GM23338 (cell line): ENCODE measurements around the gene TSPYL4. TPM values are rescaled to one million over a fixed set of nuclear protein-coding genes. Genes with fewer than 3 reads are reported as not detected.
A peak's percentile ranks its signal among the peaks of the same experiment; 100 is the strongest.

Source experiments
- ATAC-seq: fragments of 200-7000 bp; cut with Tn5 transposase; 3 replicates; pipeline ENCODE4 v1.9.1; 2020
- DNase-seq: peaks from one replicate; pipeline ENCODE4 v3.0.0-alpha.2; 2015; ENCODE audit warnings: low spot score
- H2AFZ ChIP-seq: fragments of 200-600 bp; sonication (generic); 2 replicates; pipeline ENCODE4 v1.8.0; 2016; ENCODE audit warnings: antibody characterized with exemption, mild to moderate bottlenecking, moderate library complexity
- H3F3A ChIP-seq: fragments of 200-600 bp; sonication (generic); replicated peaks from 2 replicates; pipeline ENCODE4 v1.8.0; 2017; ENCODE audit warnings: antibody characterized with exemption, mixed run types, low read depth
- H3K27ac ChIP-seq: fragments of 200-600 bp; sonication (generic); 2 replicates; pipeline ENCODE4 v1.6.1; 2016; ENCODE audit warnings: low read depth
- H3K27me3 ChIP-seq: fragments of 200-600 bp; sonication (generic); 2 replicates; pipeline ENCODE4 v1.8.0; 2016; ENCODE audit warnings: mild to moderate bottlenecking, mixed run types, moderate library complexity; ENCODE audit not compliant: insufficient read depth
- H3K36me3 ChIP-seq: fragments of 200-600 bp; sonication (generic); 2 replicates; pipeline ENCODE4 v1.8.0; 2016; ENCODE audit warnings: mild to moderate bottlenecking; ENCODE audit not compliant: insufficient read depth
- H3K4me1 ChIP-seq: fragments of 200-600 bp; sonication (generic); 2 replicates; pipeline ENCODE4 v1.8.0; 2016; ENCODE audit warnings: mild to moderate bottlenecking, moderate library complexity; ENCODE audit not compliant: insufficient read depth
- H3K4me2 ChIP-seq: fragments of 200-600 bp; sonication (generic); 2 replicates; pipeline ENCODE4 v1.7.1; 2017; ENCODE audit warnings: mixed run types
- H3K4me3 ChIP-seq: fragments of 200-600 bp; sonication (generic); 2 replicates; pipeline ENCODE4 v1.6.1; 2016; ENCODE audit warnings: mixed run types
- H3K79me2 ChIP-seq: fragments of 200-600 bp; sonication (generic); replicated peaks from 2 replicates; pipeline ENCODE4 v1.8.0; 2017; ENCODE audit warnings: mild to moderate bottlenecking; ENCODE audit not compliant: insufficient read depth
- H3K9me2 ChIP-seq: fragments of 200-600 bp; sonication (generic); 2 replicates; pipeline ENCODE4 v1.8.0; 2017; ENCODE audit not compliant: insufficient read depth
- H4K20me1 ChIP-seq: fragments of 200-600 bp; sonication (generic); replicated peaks from 2 replicates; pipeline ENCODE4 v1.8.0; 2017; ENCODE audit warnings: mild to moderate bottlenecking; ENCODE audit not compliant: insufficient read depth
- H3K27ac Mint-ChIP-seq: 2 replicates; pipeline ENCODE4 v1.8.0; 2020; ENCODE audit warnings: inconsistent platforms, mild to moderate bottlenecking, moderate library complexity, mixed read lengths
- H3K27me3 Mint-ChIP-seq: 3 replicates; pipeline ENCODE4 v1.8.0; 2022; ENCODE audit warnings: low read depth, mild to moderate bottlenecking, moderate library complexity, mixed read lengths, inconsistent platforms; ENCODE audit not compliant: insufficient read depth, poor library complexity
- H3K36me3 Mint-ChIP-seq: 3 replicates; pipeline ENCODE4 v1.8.0; 2021; ENCODE audit warnings: low read depth, mild to moderate bottlenecking, inconsistent platforms, moderate library complexity, mixed read lengths
- H3K4me1 Mint-ChIP-seq: 3 replicates; pipeline ENCODE4 v1.8.0; 2020; ENCODE audit warnings: mild to moderate bottlenecking, inconsistent platforms, mixed read lengths
- H3K4me3 Mint-ChIP-seq: 3 replicates; pipeline ENCODE4 v1.8.0; 2021; ENCODE audit warnings: moderate library complexity, mild to moderate bottlenecking, inconsistent platforms, mixed read lengths
- H3K9me3 Mint-ChIP-seq: 3 replicates; pipeline ENCODE4 v1.8.0; 2020; ENCODE audit warnings: moderate library complexity, mild to moderate bottlenecking, inconsistent platforms, mixed read lengths
- CREB1 ChIP-seq: fragments of 250-450 bp; sonication (Bioruptor Pico); IDR thresholded peaks from 2 replicates; pipeline ENCODE4 v1.5.0; 2020; ENCODE audit warnings: low read depth, mild to moderate bottlenecking, moderate library complexity
- CTCF ChIP-seq, 2 experiments: fragments of 200-600 bp in 1 of 2; sonication (generic) in 1 of 2; conservative IDR thresholded peaks; 2 replicates each; pipeline versions ENCODE4 v1.5.1 to v1.6.1; 2016 to 2017; ENCODE audit warnings: antibody characterized with exemption in 2 of 2, low read depth in 2 of 2, mild to moderate bottlenecking in 2 of 2, moderate library complexity in 1 of 2
- EZH2 ChIP-seq: fragments of 200-600 bp; sonication (generic); IDR thresholded peaks from one replicate; pipeline ENCODE4 v1.8.0; 2017; ENCODE audit warnings: antibody characterized with exemption, mild to moderate bottlenecking, low read depth; ENCODE audit not compliant: unreplicated experiment
- EZH2phosphoT487 ChIP-seq: fragments of 200-600 bp; sonication (generic); IDR thresholded peaks from one replicate; pipeline ENCODE4 v1.8.1; 2018; ENCODE audit warnings: antibody characterized with exemption; ENCODE audit not compliant: unreplicated experiment
- POLR2AphosphoS5 ChIP-seq: IDR thresholded peaks from 2 replicates; pipeline ENCODE4 v1.6.1; 2016; ENCODE audit warnings: antibody characterized with exemption, low read depth
- REST ChIP-seq: IDR thresholded peaks from one replicate; pipeline ENCODE4 v1.6.1; 2018; ENCODE audit warnings: antibody characterized with exemption; ENCODE audit not compliant: unreplicated experiment
- ZNF331 ChIP-seq: fragments of 250-450 bp; sonication (Bioruptor Pico); IDR thresholded peaks from 2 replicates; pipeline ENCODE4 v1.5.0; 2020; ENCODE audit warnings: low read depth, mild to moderate bottlenecking, moderate library complexity
- ZNF462 ChIP-seq: fragments of 250-450 bp; sonication (Bioruptor Pico); IDR thresholded peaks from 2 replicates; pipeline ENCODE4 v1.5.0; 2020; ENCODE audit warnings: mild to moderate bottlenecking, moderate library complexity
- polyA plus RNA-seq: library from polyadenylated mRNA; unstranded; fragments of >200 nt; fragmentation: Nextera tagmentation; extraction: Ambion mirVana; gene quantifications from 2 replicates; pipeline ENCODE4 v1.2.1, GENCODE V29; 2016
- total RNA-seq: library from RNA; depleted of rRNA; stranded (reverse); fragments of >200 nt; shearing (Covaris generic); gene quantifications from 2 replicates; pipeline ENCODE4 v1.2.3, GENCODE V29; 2014

TSPYL4 gene
- total and polyA plus RNA-seq, 2 experiments from 2014 or later: 13.2 to 19.8 TPM

GRCh38 chr6:116271149-116271708 is 17.4 kb upstream of the TSPYL4 start:
- TF ChIP-seq ZNF462 (CRISPR knock-in tag): peak; percentile 74; the same call in 1 of the 2 replicates
- no peak for TF ChIP-seq EZH2
- DNase-seq: peak; percentile 52
- Histone ChIP-seq H3K27me3 (no peaks in the 10 kb centered on the region), H4K20me1 (no peaks in the 10 kb centered on the region; the same call in 1 of the 2 replicates), H3K36me3 (no peaks in the 10 kb centered on the region), H3K79me2 (peaks cover 20% of the 10 kb centered on the region), H3F3A (no peaks in the 10 kb centered on the region), H3K4me1 (peaks cover 34% of the 10 kb centered on the region), H3K4me2 (peak overlapping the region; percentile 44), H3K4me3 (peak overlapping the region; percentile 12), H2AFZ (no peak overlapping the region), H3K9me2 (no peaks in the 10 kb centered on the region), H3K27ac (peak overlapping the region; percentile 35; the same call in 1 of the 2 replicates)
- peaks cover 2% of the 10 kb centered on the region for H3K27me3 Mint-ChIP-seq
- peak; percentile 73 for ATAC-seq
- H3K36me3 Mint-ChIP-seq: peaks cover 9% of the 10 kb centered on the region; the same call in 2 of the 3 replicates
- H3K9me3 Mint-ChIP-seq: no peaks in the 10 kb centered on the region
- H3K4me1 Mint-ChIP-seq: peaks cover 41% of the 10 kb centered on the region
- H3K4me3 Mint-ChIP-seq: peak overlapping the region; percentile 42
- H3K27ac Mint-ChIP-seq: peak overlapping the region; percentile 75

- Mint-ChIP-seq H3K36me3 (peaks cover 8% of the 10 kb centered on the region; the same call in 1 of the 3 replicates), H3K9me3 (no peaks in the 10 kb centered on the region), H3K27me3 (no peaks in the 10 kb centered on the region), H3K27ac (no peak overlapping the region), H3K4me1 (peaks cover 35% of the 10 kb centered on the region), H3K4me3 (no peak overlapping the region)
- Histone ChIP-seq H3K79me2 (no peaks in the 10 kb centered on the region), H3K9me2 (no peaks in the 10 kb centered on the region), H3K4me3 (no peak overlapping the region), H3K27me3 (no peaks in the 10 kb centered on the region), H3K27ac (no peak overlapping the region), H3K36me3 (no peaks in the 10 kb centered on the region), H4K20me1 (no peaks in the 10 kb centered on the region), H2AFZ (no peak overlapping the region), H3F3A (no peaks in the 10 kb centered on the region), H3K4me2 (no peak overlapping the region), H3K4me1 (peaks cover 28% of the 10 kb centered on the region)
- no peak for TF ChIP-seq EZH2phosphoT487
- TF ChIP-seq REST: no peak
- TF ChIP-seq POLR2AphosphoS5: no peak
- TF ChIP-seq CREB1: no peak
- TF ChIP-seq EZH2: no peak
- peak; percentile 90 to 98 for TF ChIP-seq CTCF (conservative IDR thresholded peaks at IDR 0.05; ENCODE audit: low read depth in 2 of 2)
- no peak for TF ChIP-seq ZNF331 (CRISPR knock-in tag)
- DNase-seq (peak; percentile 85), ATAC-seq (peak; percentile 74)
Measured at GRCh38 chr6:116268589-116269293, 14.9 kb upstream of the TSPYL4 start.
